Endothelial cell of umbilical vein (primary cell): Measurements from ENCODE around the gene NEDD4L. TPM values are rescaled to one million over a fixed set of nuclear protein-coding genes. Genes with fewer than 3 reads are reported as not detected.

ENCODE experiments used
- BruUV-seq: library from RNA; stranded (reverse); fragments of 400-500 nt; replicated peaks from 2 replicates; lab custom pipeline; 2021; lab: Mats Ljungman, UMichigan
- CTCF ChIA-PET: fragments of 300-600, 350-600 bp; sonication (Branson Sonifier 250); formaldehyde crosslinking; loops from one replicate; lab custom pipeline; 2021; ENCODE audit warnings: antibody characterized with exemption, inconsistent platforms; lab: Charles Lee
- POLR2A ChIA-PET: fragments of 300-600, 350-600 bp; sonication (Branson Sonifier 250); formaldehyde crosslinking; loops from one replicate; lab custom pipeline; 2021; ENCODE audit warnings: antibody characterized with exemption, inconsistent platforms; lab: Charles Lee
- DNase-seq: peaks from one replicate; pipeline ENCODE4 v3.0.0-alpha.2; 2011; ENCODE audit warnings: low read depth, low spot score
- FAIRE-seq: peaks from 2 replicates; lab custom pipeline; 2011; peaks lifted over from hg19 to GRCh38; lab: Jason Lieb, UNC
- H2AFZ ChIP-seq: 2 replicates; pipeline ENCODE4 v1.6.0; 2012; ENCODE audit warnings: low read depth, low read length, control low read depth, inconsistent platforms
- H3K27ac ChIP-seq: 2 replicates; pipeline ENCODE4 v1.5.1; 2011; ENCODE audit warnings: low read depth, mild to moderate bottlenecking, control low read depth, low read length, moderate library complexity; ENCODE audit not compliant: insufficient read depth
- H3K27me3 ChIP-seq, 2 experiments: 2 replicates each; pipeline versions ENCODE4 v1.6.0 to v1.6.1; 2011; ENCODE audit warnings: low read length in 2 of 2, mixed read lengths in 1 of 2; ENCODE audit not compliant: control insufficient read depth in 2 of 2, insufficient read depth in 2 of 2
- H3K36me3 ChIP-seq, 2 experiments: 2 replicates in 1 of 2; 3 replicates in 1 of 2; pipeline ENCODE4 v1.5.1; 2011; ENCODE audit warnings: low read length in 2 of 2, mild to moderate bottlenecking in 1 of 2, moderate library complexity in 1 of 2; ENCODE audit not compliant: control insufficient read depth in 2 of 2, insufficient read depth in 2 of 2; ENCODE audit errors: extremely low read depth in 1 of 2
- H3K4me1 ChIP-seq: 3 replicates; pipeline ENCODE4 v1.5.1; 2011; ENCODE audit warnings: mild to moderate bottlenecking, low read length; ENCODE audit not compliant: control insufficient read depth, insufficient read depth; ENCODE audit errors: extremely low read depth
- H3K4me2 ChIP-seq: 2 replicates; pipeline ENCODE4 v1.6.1; 2011; ENCODE audit warnings: low read length, control low read depth, mixed read lengths; ENCODE audit not compliant: insufficient read depth
- H3K4me3 ChIP-seq, 3 experiments: fragments of 200-600 bp in 1 of 3; sonication (generic), shearing (Covaris generic) in 1 of 3; replicated peaks in 1 of 3; 2 replicates each; pipeline ENCODE4 v1.5.1; 2011 to 2016; ENCODE audit warnings: control low read depth in 3 of 3, low read length in 3 of 3, mild to moderate bottlenecking in 2 of 3, inconsistent platforms in 1 of 3, low read depth in 1 of 3, moderate library complexity in 1 of 3; ENCODE audit not compliant: insufficient read depth in 1 of 3
- H3K79me2 ChIP-seq: 2 replicates; pipeline ENCODE4 v1.6.0; 2012; ENCODE audit warnings: low read length, inconsistent platforms; ENCODE audit not compliant: control insufficient read depth, insufficient read depth
- H3K9ac ChIP-seq: replicated peaks from 2 replicates; pipeline ENCODE3; 2011; ENCODE audit warnings: low read length, control low read depth; ENCODE audit not compliant: insufficient read depth; ENCODE audit errors: extremely low read depth
- H3K9me1 ChIP-seq: replicated peaks from 3 replicates; pipeline ENCODE4 v1.6.0; 2011; ENCODE audit warnings: mild to moderate bottlenecking, low read length; ENCODE audit not compliant: control insufficient read depth, insufficient read depth; ENCODE audit errors: extremely low read depth
- H3K9me3 ChIP-seq: replicated peaks from 2 replicates; pipeline ENCODE4 v1.5.1; 2012; ENCODE audit warnings: low read length, inconsistent platforms; ENCODE audit not compliant: control insufficient read depth, insufficient read depth
- H4K20me1 ChIP-seq: replicated peaks from 2 replicates; pipeline ENCODE3; 2011; ENCODE audit warnings: mild to moderate bottlenecking, low read length; ENCODE audit not compliant: control insufficient read depth, insufficient read depth; ENCODE audit errors: extremely low read depth
- EZH2 ChIP-seq: IDR thresholded peaks from 2 replicates; pipeline ENCODE4 v1.6.1; 2012; ENCODE audit warnings: borderline replicate concordance, low read depth, mild to moderate bottlenecking, moderate library complexity, low read length, inconsistent platforms; ENCODE audit not compliant: severe bottlenecking
- FOS ChIP-seq: IDR thresholded peaks from 2 replicates; pipeline ENCODE4 v1.6.1; 2011; ENCODE audit warnings: mild to moderate bottlenecking, low read length, moderate library complexity, borderline replicate concordance; ENCODE audit not compliant: insufficient read depth
- GATA2 ChIP-seq: IDR thresholded peaks from 2 replicates; pipeline ENCODE4 v1.7.0; 2011; ENCODE audit warnings: low read depth, mild to moderate bottlenecking, moderate library complexity, mixed read lengths, low read length; ENCODE audit not compliant: insufficient read length, insufficient read depth
- JUN ChIP-seq: IDR thresholded peaks from 2 replicates; pipeline ENCODE4 v1.6.1; 2011; ENCODE audit warnings: borderline replicate concordance, low read depth; ENCODE audit not compliant: insufficient read length, insufficient read depth
- MAX ChIP-seq: IDR thresholded peaks from 2 replicates; pipeline ENCODE4 v1.6.1; 2011; ENCODE audit not compliant: insufficient read depth, insufficient read length
- MYC ChIP-seq: IDR thresholded peaks from one replicate; pipeline ENCODE4 v1.6.1; 2011; ENCODE audit warnings: mild to moderate bottlenecking, low read depth, low read length
- POLR2A ChIP-seq: IDR thresholded peaks from 2 replicates; pipeline ENCODE4 v1.6.1; 2012; ENCODE audit warnings: low read depth, mild to moderate bottlenecking, control low read depth, low read length
- POLR2AphosphoS5 ChIP-seq: IDR thresholded peaks from 2 replicates; pipeline ENCODE4 v1.6.1; 2012; ENCODE audit warnings: low read depth, mild to moderate bottlenecking, control low read depth, low read length, moderate library complexity; ENCODE audit not compliant: insufficient read depth
- dilution Hi-C: fragments of 300-500 bp; cut with MboI; formaldehyde crosslinking; loops from one replicate; pipeline ENCODE4 v1.15.0; 2019; ENCODE audit warnings: low sequenced_read_pairs; ENCODE audit not compliant: extremely low pct_ligation_motif_present
- intact Hi-C: fragments of 100-400 bp; cut with micrococcal nuclease; formaldehyde crosslinking; loops from one replicate; pipeline ENCODE4 v1.10.0; 2022
- polyA plus RNA-seq, 4 experiments: library from polyadenylated mRNA; depleted of rRNA in 3 of 4; stranded (reverse) in 3 of 4; unstranded in 1 of 4; fragments of >200 nt; gene quantifications; 2 replicates each; pipeline versions ENCODE4 v1.2.1 to v1.2.3, GENCODE V29; 2011 to 2012; ENCODE audit warnings: missing spikeins in 1 of 4
- total RNA-seq: library from RNA; stranded (reverse); gene quantifications from 2 replicates; pipeline ENCODE4 v1.2.3, GENCODE V29; 2021
- TF ChIP-seq, protein P1 (sequence below), 2 donors: IDR thresholded peaks; 1 replicate in 1 of 2; 2 replicates in 1 of 2; pipeline ENCODE4 v1.5.1; 2011; ENCODE audit warnings: low read length in 2 of 2, mild to moderate bottlenecking in 2 of 2, moderate library complexity in 2 of 2, control low read depth in 1 of 2, inconsistent platforms in 1 of 2, low read depth in 1 of 2; ENCODE audit not compliant: insufficient read depth in 1 of 2; ENCODE audit errors: extremely low read depth in 1 of 2

Gene NEDD4L
- total and polyA plus RNA-seq, 2 donors (not counting 3 experiments of a cell fraction or from before 2014, with no cell fraction given) = 20.5 to 78.9 TPM

DNA sequence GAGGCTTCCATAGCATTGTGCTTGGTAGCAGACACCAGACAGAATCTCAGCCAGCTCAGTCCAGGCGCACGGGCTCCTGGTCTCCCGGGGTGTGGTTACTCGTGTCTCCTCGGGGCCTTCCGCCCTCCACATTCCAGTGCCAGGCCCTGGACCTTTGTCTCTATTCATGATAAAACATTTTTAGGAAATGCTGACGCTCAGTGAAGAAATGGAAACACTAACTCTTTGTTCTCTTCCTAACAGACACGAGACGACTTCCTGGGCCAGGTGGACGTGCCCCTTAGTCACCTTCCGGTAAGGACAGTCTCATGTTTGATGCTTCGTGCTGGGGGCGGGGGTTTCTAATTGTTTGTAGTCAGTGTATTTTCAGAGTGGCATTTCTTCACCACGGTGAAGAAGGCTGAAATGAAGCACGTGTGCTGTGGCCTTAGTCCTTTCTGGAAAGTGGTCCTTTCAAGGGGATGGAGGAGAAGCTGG, 271.8 kb downstream of the NEDD4L start:
- DNase-seq (peak; percentile 44), FAIRE-seq (peak; percentile 94)
- BruUV-seq = no TSS peak
- peak overlapping the region; percentile 79 for H3K27ac ChIP-seq
- TF ChIP-seq JUN = peak; percentile 61
- peak; percentile 45 for TF ChIP-seq FOS
- TF ChIP-seq POLR2A = no peak
- no peak for TF ChIP-seq MYC
- no peak for TF ChIP-seq EZH2
- no peaks in the 10 kb centered on the region for H3K36me3 ChIP-seq
- H3K4me1 ChIP-seq = peaks cover 33% of the 10 kb centered on the region
- H3K79me2 ChIP-seq = no peaks in the 10 kb centered on the region
- H4K20me1 ChIP-seq = no peaks in the 10 kb centered on the region
- no peak overlapping the region for H3K4me3 ChIP-seq
- no peaks in the 10 kb centered on the region for H3K9me1 ChIP-seq
- H3K27me3 ChIP-seq = no peaks in the 10 kb centered on the region
- H2AFZ ChIP-seq = no peak overlapping the region
- dilution Hi-C loops (no loop called here), intact Hi-C loops (loop anchor here (1.0 to 2.0 kb wide), 5 partner anchors 25 to 91 kb away; no protein-coding TSS in a partner anchor)
- H3K9me3 ChIP-seq = no peaks in the 10 kb centered on the region
- H3K9ac ChIP-seq = peak overlapping the region; percentile 37
- H3K4me2 ChIP-seq = peak overlapping the region; percentile 54
- POLR2A ChIA-PET = interaction anchor here (1.8 kb wide), 1 partner anchor 95 kb away, joined by 3 read pairs; no protein-coding TSS in a partner anchor
- CTCF ChIA-PET = interaction anchor here (0.8 to 2.3 kb wide), 5 partner anchors 15 to 135 kb away, joined by 3 to 7 read pairs (median 4); no protein-coding TSS in a partner anchor

DNA sequence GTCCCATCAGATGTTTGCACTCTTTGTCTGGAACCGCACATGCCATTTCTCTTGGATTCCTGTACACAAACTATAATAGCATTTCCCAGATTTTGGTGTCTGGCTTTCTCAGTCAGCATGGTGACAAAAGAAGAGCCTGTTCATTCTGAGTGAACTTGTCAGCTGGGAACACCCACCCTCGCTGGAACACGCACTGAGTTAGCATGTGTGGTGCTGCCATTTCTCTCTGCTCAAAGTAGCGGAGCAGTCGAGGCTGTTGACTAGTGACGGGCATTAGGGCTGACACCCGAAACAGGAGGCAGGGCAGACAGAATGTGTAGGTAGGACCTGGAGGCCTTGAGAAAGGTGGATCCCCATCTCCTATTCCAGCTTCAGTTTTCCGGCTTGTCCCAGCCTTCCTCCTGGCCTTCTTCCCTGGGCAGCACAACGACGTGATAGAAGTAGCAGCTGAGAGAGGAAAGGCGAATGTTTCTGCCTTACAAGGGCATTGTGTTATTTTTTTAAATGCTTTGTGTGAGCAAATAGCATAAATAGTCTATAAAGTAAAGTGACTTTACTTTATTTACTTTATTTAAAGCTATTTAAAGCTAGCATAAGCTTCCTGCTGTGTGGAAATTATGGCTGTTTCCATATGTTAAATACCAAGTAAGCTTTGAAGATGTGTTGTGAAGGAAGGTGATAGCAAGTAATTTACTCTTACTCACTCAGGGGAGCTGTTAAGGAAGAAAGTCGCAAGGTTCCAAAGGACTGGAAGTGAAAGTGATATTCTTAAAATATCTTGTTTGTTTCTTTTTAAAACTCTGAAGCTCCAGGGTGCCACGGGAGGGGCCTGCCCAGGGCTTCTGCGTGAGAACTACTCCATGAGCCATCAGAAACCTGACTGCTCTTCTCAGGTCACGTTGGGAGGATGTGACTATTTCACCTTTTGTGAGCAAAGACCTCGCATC, 272.6 kb downstream of the NEDD4L start:
- DNase-seq (no peak), FAIRE-seq (no peak)
- intact Hi-C loops = no loop called here
- no TSS peak for BruUV-seq
- Histone ChIP-seq H3K4me1 (peaks cover 39% of the 10 kb centered on the region), H2AFZ (no peak overlapping the region), H3K27me3 (no peaks in the 10 kb centered on the region), H3K9ac (peak overlapping the region; percentile 26), H4K20me1 (no peaks in the 10 kb centered on the region), H3K9me1 (no peaks in the 10 kb centered on the region), H3K9me3 (no peaks in the 10 kb centered on the region), H3K79me2 (no peaks in the 10 kb centered on the region), H3K4me2 (no peak overlapping the region), H3K27ac (peak overlapping the region; percentile 79), H3K4me3 (no peak overlapping the region), H3K36me3 (no peaks in the 10 kb centered on the region)
- ChIA-PET CTCF (interaction anchor here (1.0 to 1.5 kb wide), 6 partner anchors 10 to 136 kb away, joined by 3 to 5 read pairs (median 4); no protein-coding TSS in a partner anchor), POLR2A (no interaction called here)
- TF ChIP-seq, protein P1, sequence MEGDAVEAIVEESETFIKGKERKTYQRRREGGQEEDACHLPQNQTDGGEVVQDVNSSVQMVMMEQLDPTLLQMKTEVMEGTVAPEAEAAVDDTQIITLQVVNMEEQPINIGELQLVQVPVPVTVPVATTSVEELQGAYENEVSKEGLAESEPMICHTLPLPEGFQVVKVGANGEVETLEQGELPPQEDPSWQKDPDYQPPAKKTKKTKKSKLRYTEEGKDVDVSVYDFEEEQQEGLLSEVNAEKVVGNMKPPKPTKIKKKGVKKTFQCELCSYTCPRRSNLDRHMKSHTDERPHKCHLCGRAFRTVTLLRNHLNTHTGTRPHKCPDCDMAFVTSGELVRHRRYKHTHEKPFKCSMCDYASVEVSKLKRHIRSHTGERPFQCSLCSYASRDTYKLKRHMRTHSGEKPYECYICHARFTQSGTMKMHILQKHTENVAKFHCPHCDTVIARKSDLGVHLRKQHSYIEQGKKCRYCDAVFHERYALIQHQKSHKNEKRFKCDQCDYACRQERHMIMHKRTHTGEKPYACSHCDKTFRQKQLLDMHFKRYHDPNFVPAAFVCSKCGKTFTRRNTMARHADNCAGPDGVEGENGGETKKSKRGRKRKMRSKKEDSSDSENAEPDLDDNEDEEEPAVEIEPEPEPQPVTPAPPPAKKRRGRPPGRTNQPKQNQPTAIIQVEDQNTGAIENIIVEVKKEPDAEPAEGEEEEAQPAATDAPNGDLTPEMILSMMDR (IDR thresholded peaks at IDR 0.05; ENCODE audit: extremely low read depth in 1 of 2, insufficient read depth in 1 of 2, low read depth in 1 of 2, low read length in 2 of 2) = no peak
- TF ChIP-seq POLR2A (no peak), GATA2 (no peak), EZH2 (no peak), FOS (no peak), POLR2AphosphoS5 (no peak), MAX (no peak), MYC (no peak), JUN (no peak)
- dilution Hi-C loops = no loop called here
